GM10266 (cell line): ENCODE results near the gene RRAGD.
A peak's percentile ranks its signal among the peaks of the same experiment; 100 is the strongest.

Experiments used
- DNase-seq: peaks from one replicate; pipeline ENCODE4 v3.0.0; 2012; ENCODE audit errors: extremely low spot score
- CTCF ChIP-seq: IDR thresholded peaks from 2 replicates; pipeline ENCODE4 v1.5.1; 2012; ENCODE audit warnings: mild to moderate bottlenecking, low read depth; ENCODE audit not compliant: control insufficient read depth, insufficient read depth; ENCODE audit errors: missing control alignments

RRAGD gene

GRCh38 chr6:89411145-89412070, 665 bp downstream of the RRAGD start:
- TF ChIP-seq CTCF = no peak
- peak; percentile 67 for DNase-seq

GRCh38 chr6:89410788-89411144, 1.3 kb downstream of the RRAGD start:
- TF ChIP-seq CTCF = no peak
- DNase-seq = no peak

- TF ChIP-seq CTCF = no peak
- no peak for DNase-seq
Observed at GRCh38 chr6:89410231-89410761, 1.8 kb downstream of the RRAGD start.

DNA sequence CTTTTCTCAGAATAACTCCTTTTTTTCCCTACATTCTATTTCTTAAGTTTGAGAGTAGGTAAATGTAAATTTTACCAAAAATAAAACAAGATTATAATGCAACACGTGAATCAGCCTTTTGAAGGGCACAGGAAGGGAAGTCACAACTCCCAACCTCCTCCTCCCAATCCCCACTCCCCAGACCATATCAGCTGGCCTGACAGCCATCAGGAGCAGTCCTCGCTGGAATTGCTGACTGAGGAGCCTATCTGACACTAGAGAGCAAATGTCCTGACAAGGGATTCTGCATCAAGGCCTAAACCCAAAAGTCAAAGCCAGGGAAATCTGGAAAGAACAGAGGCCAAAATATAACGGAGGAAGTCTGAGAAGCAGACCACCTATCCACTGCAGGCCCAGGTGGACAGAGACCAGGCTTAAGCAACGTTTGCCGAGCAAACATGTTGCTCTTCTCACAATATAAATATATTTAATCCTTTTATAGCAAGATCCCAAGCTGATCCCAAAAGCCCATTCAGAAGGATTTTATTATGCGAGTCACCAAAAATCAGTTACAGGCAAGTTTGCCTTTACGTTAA, 2.5 kb downstream of the RRAGD start:
- TF ChIP-seq CTCF = no peak
- DNase-seq = no peak

- no peak for DNase-seq
- no peak for TF ChIP-seq CTCF
Observed at GRCh38 chr6:89406141-89406540, 5.9 kb downstream of the RRAGD start.

- no peak for TF ChIP-seq CTCF
- no peak for DNase-seq
Observed at GRCh38 chr6:89404512-89404911, 7.6 kb downstream of the RRAGD start.

- TF ChIP-seq CTCF = no peak
- no peak for DNase-seq
Observed at GRCh38 chr6:89402776-89403175, 9.3 kb downstream of the RRAGD start.
